Melanocyte of skin (primary cell): ENCODE results near the gene OR2T33. TPM values are rescaled to one million over a fixed set of nuclear protein-coding genes. Genes with fewer than 3 reads are reported as not detected.

Experiments
- total RNA-seq, 2 donors: library from RNA; depleted of rRNA; stranded (reverse); fragments of >200 nt; gene quantifications; 2 replicates each; pipeline ENCODE4 v1.2.3, GENCODE V29; 2012

The OR2T33 gene
- total RNA-seq, result not detected

GRCh38 chr1:248277876-248278275, at the start of gene OR2T33:
Gene OR2T33, minus strand, starts transcription at chr1:248277976. Its CDS starts 4,162 bp downstream, at chr1:248273814.

GRCh38 chr1:248324468-248324867, 46.7 kb upstream of the OR2T33 start, which contains the start of gene OR2M7:
Gene OR2M7, minus strand, starts transcription at chr1:248324568. Its CDS starts 0 bp downstream, at chr1:248324568.

GRCh38 chr1:248303324-248303723, 25.5 kb upstream of the OR2T33 start, which contains the start of gene OR2T12:
Gene OR2T12, minus strand, starts transcription at chr1:248303424. Its CDS starts 7,846 bp downstream, at chr1:248295578.

GRCh38 chr1:248231117-248231516, 46.7 kb downstream of the OR2T33 start, which contains the start of gene OR2M4:
Gene OR2M4, plus strand, starts transcription at chr1:248231417. Its CDS starts 7,512 bp downstream, at chr1:248238929.

Other genes with a start within 250 kb of the OR2T33 start
- gene OR2L2, start 247.9 kb downstream of the OR2T33 start, total RNA-seq, result under 1 TPM in 1 of 2 donors, not detected in 1; under 0.01 TPM
- not detected for gene OR2L3, start 231.1 kb downstream of the OR2T33 start, total RNA-seq
- not detected for gene OR2L13, start 182.8 kb downstream of the OR2T33 start, total RNA-seq
- not detected for gene OR2M5, start 132.8 kb downstream of the OR2T33 start, total RNA-seq
- not detected for gene OR2M2, start 103.2 kb downstream of the OR2T33 start, total RNA-seq
- not detected for gene OR2M3, start 80.7 kb downstream of the OR2T33 start, total RNA-seq
- gene OR2M4, start 46.6 kb downstream of the OR2T33 start, total RNA-seq, result not detected
- not detected for gene OR2T12, start 25.4 kb upstream of the OR2T33 start, total RNA-seq
- not detected for gene OR2M7, start 46.6 kb upstream of the OR2T33 start, total RNA-seq
- under 1 TPM in 1 of 2 donors, not detected in 1; 0.34 TPM for gene OR14C36, start 70.8 kb upstream of the OR2T33 start, total RNA-seq
- not detected for gene OR2T4, start 83.7 kb upstream of the OR2T33 start, total RNA-seq
- gene OR2T6, start 97.8 kb upstream of the OR2T33 start, total RNA-seq, result not detected
- not detected for gene OR2T1, start 125.1 kb upstream of the OR2T33 start, total RNA-seq
- not detected for gene OR2T2, start 167.7 kb upstream of the OR2T33 start, total RNA-seq
- gene OR2T3, start 195.4 kb upstream of the OR2T33 start, total RNA-seq, result not detected
- not detected for gene OR2T5, start 210.6 kb upstream of the OR2T33 start, total RNA-seq
- gene OR2G6, start 230.1 kb upstream of the OR2T33 start, total RNA-seq, result not detected